Hepatocyte (in vitro differentiated cells): ENCODE data around the gene ATP5F1E. TPM values are rescaled to one million over a fixed set of nuclear protein-coding genes. Genes with fewer than 3 reads are reported as not detected.
"Not testable (repeated sequence)": the region's sequence is repeated elsewhere in the genome, so short reads cannot be mapped to it uniquely, and the experiment has no call there.

Source experiments
- DNase-seq: peaks from one replicate; pipeline ENCODE4 v3.0.0-alpha.2; 2016; ENCODE audit warnings: low spot score
- H2AFZ ChIP-seq: fragments of 200-600 bp; sonication (generic); 2 replicates; pipeline ENCODE4 v1.6.0; 2016; ENCODE audit warnings: antibody characterized with exemption, mild to moderate bottlenecking
- H3K27ac ChIP-seq: fragments of 200-600 bp; sonication (generic); 2 replicates; pipeline ENCODE4 v1.5.1; 2016; ENCODE audit warnings: mild to moderate bottlenecking
- H3K27me3 ChIP-seq: fragments of 200-600 bp; sonication (generic); 2 replicates; pipeline ENCODE4 v1.6.1; 2016
- H3K36me3 ChIP-seq: fragments of 200-600 bp; sonication (generic); replicated peaks from 2 replicates; pipeline ENCODE4 v1.5.1; 2016; ENCODE audit warnings: low read depth; ENCODE audit not compliant: insufficient read depth
- H3K4me1 ChIP-seq: fragments of 200-600 bp; sonication (generic); 2 replicates; pipeline ENCODE4 v1.5.1; 2016; ENCODE audit warnings: mild to moderate bottlenecking, moderate library complexity; ENCODE audit not compliant: insufficient read depth
- H3K4me2 ChIP-seq: fragments of 200-600 bp; sonication (generic); 2 replicates; pipeline ENCODE4 v1.6.0; 2016
- H3K4me3 ChIP-seq: fragments of 200-600 bp; sonication (generic); 2 replicates; pipeline ENCODE4 v1.5.1; 2016; ENCODE audit warnings: mild to moderate bottlenecking
- H3K79me2 ChIP-seq: fragments of 200-600 bp; sonication (generic); 2 replicates; pipeline ENCODE4 v1.6.0; 2017; ENCODE audit warnings: mild to moderate bottlenecking
- H3K9me2 ChIP-seq: fragments of 200-600 bp; sonication (generic); replicated peaks from 2 replicates; pipeline ENCODE4 v1.6.0; 2017; ENCODE audit warnings: mild to moderate bottlenecking; ENCODE audit not compliant: insufficient read depth
- H3K9me3 ChIP-seq: fragments of 200-600 bp; sonication (generic); 2 replicates; pipeline ENCODE4 v1.5.1; 2016; ENCODE audit warnings: low read depth, mild to moderate bottlenecking
- H4K20me1 ChIP-seq: fragments of 200-600 bp; sonication (generic); 2 replicates; pipeline ENCODE4 v1.6.0; 2016; ENCODE audit warnings: mild to moderate bottlenecking; ENCODE audit not compliant: insufficient read depth, poor library complexity, severe bottlenecking
- CTCF ChIP-seq: fragments of 200-600 bp; sonication (generic); IDR thresholded peaks from 2 replicates; pipeline ENCODE4 v1.5.1; 2016; ENCODE audit warnings: antibody characterized with exemption, mild to moderate bottlenecking; ENCODE audit not compliant: poor library complexity
- EZH2 ChIP-seq: fragments of 200-600 bp; sonication (generic); IDR thresholded peaks from 2 replicates; pipeline ENCODE4 v1.6.1; 2016; ENCODE audit warnings: antibody characterized with exemption, mild to moderate bottlenecking, borderline replicate concordance
- EZH2phosphoT487 ChIP-seq: fragments of 200-600 bp; sonication (generic); IDR thresholded peaks from one replicate; pipeline ENCODE4 v1.6.1; 2018; ENCODE audit warnings: antibody characterized with exemption, mild to moderate bottlenecking, low read depth, moderate library complexity; ENCODE audit not compliant: unreplicated experiment, severe bottlenecking
- WGBS: methylation state at CpG from one replicate; pipeline ENCODE4 v1.1.6; 2016; ENCODE audit warnings: low lambda C conversion rate; ENCODE audit errors: missing lambda C conversion rate; 5-methylcytosine and 5-hydroxymethylcytosine counted together
- polyA plus RNA-seq: library from polyadenylated mRNA; unstranded; fragments of >200 nt; fragmentation: Nextera tagmentation; extraction: Ambion mirVana; gene quantifications from 2 replicates; pipeline ENCODE4 v1.2.1, GENCODE V29; 2016
- total RNA-seq: library from RNA; depleted of rRNA; stranded (reverse); fragments of >200 nt; gene quantifications from 2 replicates; pipeline ENCODE4 v1.2.3, GENCODE V29; 2014

Gene ATP5F1E
- total and polyA plus RNA-seq, 2 experiments from 2014 or later: 32.9 to 227 TPM

- Histone ChIP-seq H2AFZ (no peak overlapping the region), H3K9me3 (no peaks in the 10 kb centered on the region), H4K20me1 (no peaks in the 10 kb centered on the region), H3K27me3 (no peaks in the 10 kb centered on the region), H3K27ac (no peak overlapping the region), H3K4me1 (no peaks in the 10 kb centered on the region), H3K79me2 (no peaks in the 10 kb centered on the region), H3K4me2 (no peak overlapping the region), H3K9me2 (no peaks in the 10 kb centered on the region), H3K36me3 (no peaks in the 10 kb centered on the region), H3K4me3 (no peak overlapping the region)
- WGBS: 83% methylated on average over 13 of the region's 13 CpGs
- no peak for TF ChIP-seq EZH2phosphoT487
- no peak for TF ChIP-seq EZH2
- no peak for TF ChIP-seq CTCF
- DNase-seq: no peak
These were observed 18.1 kb downstream of the ATP5F1E start for GRCh38 chr20:59013959-59014608.

DNA sequence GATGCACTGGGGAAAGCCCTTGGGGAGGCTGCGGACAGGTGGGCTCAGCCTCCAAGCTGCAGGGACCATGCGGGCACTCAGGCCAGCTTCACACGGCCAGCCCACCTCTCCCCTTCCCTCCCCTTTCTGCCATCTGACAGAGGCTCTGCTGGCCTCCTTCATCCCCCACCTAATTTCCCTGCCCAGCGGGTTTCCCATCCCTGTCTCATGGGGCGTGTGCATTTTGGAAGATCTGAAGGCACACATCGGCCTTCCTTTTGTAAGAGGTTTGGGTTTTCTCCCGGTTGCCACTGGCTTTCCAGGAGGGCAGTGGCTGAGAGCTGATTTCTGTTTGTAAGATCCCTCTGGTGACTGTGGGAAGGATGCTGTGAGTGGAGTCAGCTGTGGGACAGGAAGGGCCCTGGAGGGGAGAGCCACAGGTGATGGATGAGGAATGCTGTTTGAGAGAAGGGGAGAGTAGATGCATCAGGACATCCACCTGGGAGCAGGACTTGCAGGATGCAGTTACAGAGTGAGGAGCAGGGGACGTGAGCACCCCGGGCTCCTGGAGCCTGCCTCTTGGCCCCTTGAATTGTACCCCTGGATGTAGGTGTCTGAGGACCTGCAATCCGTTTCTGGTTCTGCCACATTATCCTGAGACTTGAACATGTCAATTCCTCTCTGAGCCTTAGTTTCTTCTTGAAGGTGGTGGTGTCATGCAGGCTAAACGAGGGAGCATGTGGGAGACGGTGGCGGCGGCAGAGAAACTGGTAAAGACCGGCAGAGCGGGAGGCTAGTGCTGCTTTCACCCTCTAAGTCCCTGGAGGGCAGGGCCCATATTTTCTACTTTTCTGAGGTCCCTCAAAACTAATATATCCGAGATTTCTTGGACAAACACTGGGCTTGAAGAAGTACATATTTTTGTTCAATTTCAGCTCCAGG, 18.8 kb downstream of the ATP5F1E start:
- no peak overlapping the region for H2AFZ ChIP-seq

DNA sequence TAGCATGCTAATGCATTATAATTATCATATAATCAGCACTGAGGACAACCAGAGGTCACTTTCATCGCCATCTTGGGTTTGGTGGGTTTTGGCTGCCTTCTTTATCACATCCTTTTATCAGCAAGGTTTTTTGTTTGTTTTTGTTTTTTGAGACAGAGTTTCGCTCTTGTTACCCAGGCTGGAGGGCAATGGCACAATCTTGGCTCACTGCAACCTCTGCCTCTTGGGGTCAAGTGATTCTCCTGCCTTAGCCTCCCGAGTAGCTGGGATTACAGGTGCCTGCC, 20.3 kb downstream of the ATP5F1E start:
- not testable (repeated sequence) for H3K27ac ChIP-seq, H3K4me1 ChIP-seq, H3K9me2 ChIP-seq, H3K27me3 ChIP-seq, H3K36me3 ChIP-seq, H3K4me3 ChIP-seq, H2AFZ ChIP-seq, H4K20me1 ChIP-seq, H3K4me2 ChIP-seq, H3K79me2 ChIP-seq, H3K9me3 ChIP-seq, DNase-seq
- 87% methylated on average over 3 of the region's 3 CpGs for WGBS

More for the DNA sequence above, 18.8 kb downstream of the ATP5F1E start:
- Histone ChIP-seq H3K9me2 (no peaks in the 10 kb centered on the region), H3K36me3 (no peaks in the 10 kb centered on the region), H3K4me2 (no peak overlapping the region), H3K4me1 (no peaks in the 10 kb centered on the region), H3K27ac (no peak overlapping the region), H4K20me1 (no peaks in the 10 kb centered on the region), H3K79me2 (no peaks in the 10 kb centered on the region), H3K4me3 (no peak overlapping the region), H3K9me3 (no peaks in the 10 kb centered on the region), H3K27me3 (no peaks in the 10 kb centered on the region)
- DNase-seq: no peak
- TF ChIP-seq EZH2 (no peak), EZH2phosphoT487 (no peak), CTCF (no peak)
- 90% methylated on average over 17 of the region's 17 CpGs for WGBS
